ENCODE measurements around the gene GUCA2B. TPM values are rescaled to one million over a fixed set of nuclear protein-coding genes. Genes with fewer than 3 reads are reported as not detected.

Gene GUCA2B
- total RNA-seq, 2 experiments from 2014 or later: not detected

- Histone ChIP-seq H3K4me3 (ENCODE audit: low read depth, low read length, poor library complexity, severe bottlenecking) (no peak overlapping the region), H3K79me2 (ENCODE audit: insufficient read depth, low read depth, low read length) (no peaks in the 10 kb centered on the region), H3K4me2 (ENCODE audit: low read length) (no peak overlapping the region), H3K4me1 (ENCODE audit: insufficient read depth, low read length, poor library complexity, severe bottlenecking) (no peaks in the 10 kb centered on the region), H2AFZ (ENCODE audit: low read length) (no peak overlapping the region), H3K36me3 (ENCODE audit: insufficient read depth, low read length) (peaks cover 38% of the 10 kb centered on the region), H4K20me1 (ENCODE audit: insufficient read depth, low read length) (peaks cover 5% of the 10 kb centered on the region; the same call in 1 of the 2 replicates), H3K9me3 (ENCODE audit: low read length) (no peaks in the 10 kb centered on the region), H3K27ac (ENCODE audit: low read depth, low read length, poor library complexity, severe bottlenecking) (no peak overlapping the region), H3K9me2 (ENCODE audit: insufficient read depth, low read length) (no peaks in the 10 kb centered on the region)
- TSS peak; percentile 23 for BruUV-seq (replicated peaks)
- ChIA-PET CTCF (ENCODE audit: unreplicated experiment) (no interaction called here), POLR2A (interaction anchor here (1.0 kb wide), 1 partner anchor 22 kb away, joined by 3 read pairs; no protein-coding TSS in a partner anchor)
- intact Hi-C loops (cut with micrococcal nuclease; ENCODE audit: unreplicated experiment): loop anchor here (2.0 kb wide), 1 partner anchor 158 kb away; the partner anchor contains the start of gene FOXJ3
- TF ChIP-seq EZH2phosphoT487 (IDR thresholded peaks at IDR 0.05; ENCODE audit: borderline replicate concordance, low read depth, low read length) (no peak), CTCF (conservative IDR thresholded peaks at IDR 0.05; ENCODE audit: low read length) (peak; percentile 96)
- peak; percentile 54 for DNase-seq (ENCODE audit: low spot score)
Observed at GRCh38 chr1:42176902-42177519, 23.8 kb downstream of the GUCA2B start.

GRCh38 chr1:42177541-42177981 lies 24.4 kb downstream of the GUCA2B start:
- Histone ChIP-seq H3K27ac (ENCODE audit: low read depth, low read length, poor library complexity, severe bottlenecking) (no peak overlapping the region), H3K79me2 (ENCODE audit: insufficient read depth, low read depth, low read length) (no peaks in the 10 kb centered on the region), H3K4me3 (ENCODE audit: low read depth, low read length, poor library complexity, severe bottlenecking) (no peak overlapping the region), H3K9me3 (ENCODE audit: low read length) (no peaks in the 10 kb centered on the region), H3K9me2 (ENCODE audit: insufficient read depth, low read length) (no peaks in the 10 kb centered on the region), H2AFZ (ENCODE audit: low read length) (no peak overlapping the region), H3K4me1 (ENCODE audit: insufficient read depth, low read length, poor library complexity, severe bottlenecking) (no peaks in the 10 kb centered on the region), H4K20me1 (ENCODE audit: insufficient read depth, low read length) (peaks cover 5% of the 10 kb centered on the region; the same call in 1 of the 2 replicates), H3K4me2 (ENCODE audit: low read length) (no peak overlapping the region), H3K36me3 (ENCODE audit: insufficient read depth, low read length) (peaks cover 41% of the 10 kb centered on the region)
- BruUV-seq (replicated peaks): no TSS peak
- DNase-seq (ENCODE audit: low spot score): no peak
- intact Hi-C loops (cut with micrococcal nuclease; ENCODE audit: unreplicated experiment): loop anchor here (2.0 kb wide), 1 partner anchor 157 kb away; the partner anchor contains the start of gene FOXJ3
- ChIA-PET POLR2A (no interaction called here), CTCF (ENCODE audit: unreplicated experiment) (no interaction called here)
- TF ChIP-seq CTCF (conservative IDR thresholded peaks at IDR 0.05; ENCODE audit: low read length) (no peak), EZH2phosphoT487 (IDR thresholded peaks at IDR 0.05; ENCODE audit: borderline replicate concordance, low read depth, low read length) (no peak)

- ChIA-PET POLR2A (no interaction called here), CTCF (ENCODE audit: unreplicated experiment) (no interaction called here)
- Histone ChIP-seq H2AFZ (ENCODE audit: low read length) (no peak overlapping the region), H3K79me2 (ENCODE audit: insufficient read depth, low read depth, low read length) (no peaks in the 10 kb centered on the region), H3K9me3 (ENCODE audit: low read length) (no peaks in the 10 kb centered on the region), H3K9me2 (ENCODE audit: insufficient read depth, low read length) (no peaks in the 10 kb centered on the region), H3K4me3 (ENCODE audit: low read depth, low read length, poor library complexity, severe bottlenecking) (no peak overlapping the region), H3K27ac (ENCODE audit: low read depth, low read length, poor library complexity, severe bottlenecking) (no peak overlapping the region), H4K20me1 (ENCODE audit: insufficient read depth, low read length) (peaks cover 5% of the 10 kb centered on the region; the same call in 1 of the 2 replicates), H3K36me3 (ENCODE audit: insufficient read depth, low read length) (peaks cover 41% of the 10 kb centered on the region), H3K4me1 (ENCODE audit: insufficient read depth, low read length, poor library complexity, severe bottlenecking) (no peaks in the 10 kb centered on the region), H3K4me2 (ENCODE audit: low read length) (no peak overlapping the region)
- BruUV-seq (replicated peaks): no TSS peak
- DNase-seq (ENCODE audit: low spot score): no peak
- TF ChIP-seq EZH2phosphoT487 (IDR thresholded peaks at IDR 0.05; ENCODE audit: borderline replicate concordance, low read depth, low read length) (no peak), CTCF (conservative IDR thresholded peaks at IDR 0.05; ENCODE audit: low read length) (no peak)
- intact Hi-C loops (cut with micrococcal nuclease; ENCODE audit: unreplicated experiment): no loop called here
Observed at GRCh38 chr1:42178249-42178648, 25.0 kb downstream of the GUCA2B start.
